Daoy (cell line): Measurements from ENCODE around the gene EIF3L. TPM values are rescaled to one million over a fixed set of nuclear protein-coding genes. Genes with fewer than 3 reads are reported as not detected.

Experiments
- DNase-seq: peaks from one replicate; pipeline ENCODE4 v3.0.0-alpha.2; 2015; ENCODE audit warnings: low read depth
- total RNA-seq: library from RNA; depleted of rRNA; stranded (reverse); fragments of >200 nt; shearing (Covaris generic); gene quantifications from 2 replicates; pipeline ENCODE4 v1.2.3, GENCODE V29; 2014

The EIF3L gene
- total RNA-seq, 1 experiment from 2014 or later, result 288 TPM

DNA sequence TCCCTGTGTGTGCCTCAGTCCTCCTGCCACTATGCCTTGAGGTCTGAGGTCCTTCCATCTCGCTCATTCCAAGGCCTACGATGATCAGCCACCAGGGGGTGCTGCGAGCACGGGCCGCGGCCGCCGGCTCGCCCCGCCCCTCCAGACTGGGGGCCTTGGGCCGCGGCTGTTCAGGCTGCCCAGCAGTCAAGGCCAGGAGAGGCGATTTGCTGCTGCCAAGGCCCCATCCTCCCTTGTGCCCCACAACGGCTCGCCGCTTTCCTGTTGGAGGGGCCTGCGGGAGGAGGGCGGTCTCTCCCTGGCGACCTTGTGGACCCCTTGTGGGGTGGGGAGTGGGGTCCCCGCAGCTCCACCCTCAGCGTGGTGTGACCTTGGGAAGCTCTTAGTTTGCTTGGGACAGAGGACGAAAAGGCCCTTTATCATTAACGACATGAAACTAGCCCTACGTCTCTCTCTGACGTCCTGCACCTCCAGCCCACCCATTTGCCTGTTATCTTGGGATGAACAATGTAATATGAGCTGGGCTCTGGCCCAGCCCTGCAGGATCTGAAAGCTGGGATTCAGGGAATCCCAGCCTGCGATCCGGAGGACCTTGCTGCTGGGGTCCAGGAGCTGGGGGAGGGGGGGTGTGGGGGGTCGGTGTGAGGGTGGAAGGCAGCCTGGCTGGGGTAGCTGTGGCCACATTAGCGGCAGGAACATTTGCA, 31.4 kb upstream of the EIF3L start:
- peak; percentile 80 for DNase-seq

DNA sequence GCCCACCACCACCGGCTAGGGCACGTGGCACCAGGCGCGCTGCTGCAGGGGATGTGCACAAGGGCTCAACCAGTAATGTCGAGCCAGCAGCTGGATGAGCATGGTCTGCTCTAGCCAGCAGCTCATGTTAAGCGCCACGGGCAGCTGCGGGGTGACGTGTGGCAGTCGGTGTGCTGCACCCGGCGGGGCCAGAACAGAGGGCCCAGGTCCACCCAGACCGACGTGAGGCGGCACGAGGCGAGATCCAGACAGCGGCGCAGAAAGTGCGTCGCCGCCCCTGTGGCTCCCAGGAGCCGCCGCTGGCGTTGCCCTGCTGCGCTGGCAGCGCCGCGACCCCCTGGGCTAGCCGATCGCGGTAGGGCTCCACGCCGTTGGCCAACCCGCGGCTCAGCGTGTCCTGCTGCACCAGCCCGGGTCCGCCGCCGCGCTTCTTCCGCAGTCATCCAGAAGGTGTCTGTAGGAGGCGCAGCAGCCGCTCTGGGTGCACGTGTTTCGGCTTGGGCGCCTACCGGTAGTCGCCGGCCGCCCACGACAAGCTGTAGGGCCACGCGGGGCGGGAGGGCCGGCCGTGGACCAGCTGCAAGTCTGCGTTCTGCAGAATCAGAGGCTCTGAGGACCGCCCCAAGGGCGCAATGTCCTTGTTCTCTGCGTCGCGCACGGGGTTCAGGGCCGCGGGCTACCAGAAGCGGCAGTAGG, 30.7 kb upstream of the EIF3L start:
- DNase-seq, result peak; percentile 41

DNA sequence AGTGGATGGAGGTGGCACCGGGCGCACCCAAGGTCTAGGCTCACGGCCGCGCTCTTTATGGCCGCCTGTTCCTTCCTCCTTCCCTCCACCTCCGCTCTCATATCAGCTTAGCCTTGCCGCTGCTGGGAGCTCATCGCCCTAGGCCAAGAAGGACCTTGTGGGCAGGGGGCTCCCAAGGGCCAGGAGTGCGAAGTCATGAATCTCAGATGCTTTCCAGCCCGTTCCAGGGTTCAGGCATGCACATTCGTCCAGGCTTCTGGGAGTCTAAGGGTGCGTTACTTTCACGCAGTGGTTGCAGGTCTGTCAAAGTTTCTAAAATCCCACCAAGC, 30.1 kb upstream of the EIF3L start:
- no peak for DNase-seq

DNA sequence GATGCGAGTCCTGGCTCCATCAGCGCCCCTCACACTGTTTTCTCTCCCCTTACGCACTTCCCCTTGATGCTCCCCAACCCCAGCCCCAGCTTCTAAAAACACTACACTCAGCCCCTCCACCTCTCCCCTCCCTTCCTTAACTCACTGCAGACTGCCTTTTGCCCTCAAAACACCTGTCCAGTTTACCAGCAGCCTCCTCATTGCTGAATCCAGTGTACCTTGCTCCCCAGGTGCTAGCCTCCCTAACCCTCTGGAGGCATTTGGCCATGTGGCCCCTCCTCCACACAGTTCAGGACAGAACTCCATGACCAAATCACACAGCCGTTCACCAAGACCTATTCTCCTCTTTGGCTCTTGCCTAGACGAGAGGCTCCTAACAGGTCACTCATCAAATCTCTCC, 28.9 kb upstream of the EIF3L start:
- no peak for DNase-seq

DNA sequence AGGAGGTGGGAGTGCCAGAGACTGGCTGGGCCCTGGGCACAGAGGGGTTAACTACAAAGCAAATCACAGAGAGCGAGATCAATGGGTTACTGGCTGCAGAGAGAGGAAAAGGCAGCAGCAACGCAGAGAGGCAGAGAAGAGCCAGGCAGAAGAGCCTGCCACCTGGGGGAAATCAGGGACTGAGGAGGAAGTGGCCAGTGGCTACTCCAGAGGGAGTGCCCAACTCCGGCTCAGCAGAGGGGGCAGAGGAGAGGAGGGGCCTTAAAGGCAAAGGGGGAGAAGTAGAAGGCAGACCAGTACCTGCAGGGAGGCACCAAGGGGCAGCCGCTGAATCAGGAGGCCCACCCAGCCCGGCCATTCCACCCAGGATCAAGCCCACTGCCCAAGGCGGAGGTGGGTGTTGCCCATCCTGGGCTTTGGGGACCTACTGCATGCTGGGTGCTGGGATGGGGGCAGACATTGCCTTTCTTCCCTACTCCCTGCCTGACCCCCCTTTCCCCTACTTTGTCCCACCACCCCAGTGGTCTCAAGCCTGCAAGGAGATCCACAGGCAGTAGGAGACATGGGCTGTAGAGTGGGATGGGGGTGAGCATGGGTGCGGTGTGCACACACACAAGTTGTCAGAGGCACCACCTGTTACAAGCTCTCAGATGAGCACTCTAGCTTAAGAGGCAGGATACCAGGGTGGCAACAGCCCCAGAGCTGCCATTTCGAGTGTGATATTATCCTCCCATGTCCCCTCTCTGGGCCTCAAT, 27.0 kb upstream of the EIF3L start:
- no peak for DNase-seq

DNA sequence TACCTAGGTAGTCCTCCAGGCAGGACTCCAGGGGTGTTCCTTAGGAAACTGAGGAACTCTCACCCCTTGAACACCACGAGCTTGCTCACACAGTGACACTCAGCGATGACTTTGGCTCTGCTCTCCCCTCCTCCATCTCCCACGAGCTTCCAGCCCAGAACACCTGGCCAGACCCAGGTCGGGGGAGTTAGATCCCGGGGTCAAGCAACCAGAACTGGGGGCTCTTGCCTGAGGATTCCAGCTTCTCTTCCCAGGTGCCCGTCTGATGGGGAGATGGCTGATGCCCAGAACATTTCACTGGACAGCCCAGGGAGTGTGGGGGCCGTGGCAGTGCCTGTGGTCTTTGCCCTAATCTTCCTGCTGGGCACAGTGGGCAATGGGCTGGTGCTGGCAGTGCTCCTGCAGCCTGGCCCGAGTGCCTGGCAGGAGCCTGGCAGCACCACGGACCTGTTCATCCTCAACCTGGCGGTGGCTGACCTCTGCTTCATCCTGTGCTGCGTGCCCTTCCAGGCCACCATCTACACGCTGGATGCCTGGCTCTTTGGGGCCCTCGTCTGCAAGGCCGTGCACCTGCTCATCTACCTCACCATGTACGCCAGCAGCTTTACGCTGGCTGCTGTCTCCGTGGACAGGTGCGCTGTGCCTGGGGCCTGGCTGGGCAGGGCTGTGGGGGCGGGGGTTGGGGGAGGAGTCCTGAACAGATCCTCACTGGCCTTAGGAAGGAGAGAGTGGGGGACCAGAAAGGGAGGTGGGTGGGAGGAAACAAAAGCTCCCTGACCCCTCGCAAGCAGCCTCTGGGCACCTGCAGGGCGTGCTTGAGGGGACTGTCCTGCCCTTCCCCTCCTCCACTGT, 25.9 kb upstream of the EIF3L start, which contains the start of gene GALR3:
Gene GALR3, plus strand, starts transcription at position 249 of the 852 bp plus-strand sequence. Its CDS starts 25 bp downstream, at position 274.
- DNase-seq, result no peak

DNA sequence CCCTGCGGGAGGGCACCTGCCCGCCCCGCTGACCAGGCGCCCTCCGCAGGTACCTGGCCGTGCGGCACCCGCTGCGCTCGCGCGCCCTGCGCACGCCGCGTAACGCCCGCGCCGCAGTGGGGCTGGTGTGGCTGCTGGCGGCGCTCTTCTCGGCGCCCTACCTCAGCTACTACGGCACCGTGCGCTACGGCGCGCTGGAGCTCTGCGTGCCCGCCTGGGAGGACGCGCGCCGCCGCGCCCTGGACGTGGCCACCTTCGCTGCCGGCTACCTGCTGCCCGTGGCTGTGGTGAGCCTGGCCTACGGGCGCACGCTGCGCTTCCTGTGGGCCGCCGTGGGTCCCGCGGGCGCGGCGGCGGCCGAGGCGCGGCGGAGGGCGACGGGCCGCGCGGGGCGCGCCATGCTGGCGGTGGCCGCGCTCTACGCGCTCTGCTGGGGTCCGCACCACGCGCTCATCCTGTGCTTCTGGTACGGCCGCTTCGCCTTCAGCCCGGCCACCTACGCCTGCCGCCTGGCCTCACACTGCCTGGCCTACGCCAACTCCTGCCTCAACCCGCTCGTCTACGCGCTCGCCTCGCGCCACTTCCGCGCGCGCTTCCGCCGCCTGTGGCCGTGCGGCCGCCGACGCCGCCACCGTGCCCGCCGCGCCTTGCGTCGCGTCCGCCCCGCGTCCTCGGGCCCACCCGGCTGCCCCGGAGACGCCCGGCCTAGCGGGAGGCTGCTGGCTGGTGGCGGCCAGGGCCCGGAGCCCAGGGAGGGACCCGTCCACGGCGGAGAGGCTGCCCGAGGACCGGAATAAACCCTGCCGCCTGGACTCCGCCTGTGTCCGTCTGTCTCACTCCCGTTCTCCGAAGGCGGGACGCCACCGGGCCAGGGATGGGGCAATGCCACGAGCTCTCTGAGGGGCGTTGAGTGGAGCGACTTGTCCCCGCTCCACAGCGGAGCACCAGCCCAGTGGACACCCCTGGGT, 24.3 kb upstream of the EIF3L start:
- DNase-seq, result no peak

DNA sequence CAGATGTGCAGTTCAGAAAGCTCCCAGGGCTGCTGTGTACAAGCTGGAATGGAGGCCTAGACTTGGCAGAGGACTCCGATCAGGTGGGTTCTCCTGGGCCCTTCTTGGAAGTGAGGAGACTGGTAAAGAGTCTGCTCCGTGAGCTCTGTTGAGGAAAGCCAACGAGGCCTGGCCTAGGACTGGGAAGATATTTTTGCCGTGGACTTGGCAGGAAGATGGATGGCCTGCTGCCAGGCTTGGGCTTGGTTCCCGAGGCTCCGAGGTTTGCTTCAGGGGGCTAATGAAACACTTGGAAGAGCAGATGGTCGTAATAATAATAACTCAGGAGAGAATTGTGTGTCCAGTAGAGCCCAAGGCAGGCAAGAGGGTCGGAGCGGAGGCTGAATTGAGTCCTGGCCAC, 22.2 kb upstream of the EIF3L start:
- no peak for DNase-seq

DNA sequence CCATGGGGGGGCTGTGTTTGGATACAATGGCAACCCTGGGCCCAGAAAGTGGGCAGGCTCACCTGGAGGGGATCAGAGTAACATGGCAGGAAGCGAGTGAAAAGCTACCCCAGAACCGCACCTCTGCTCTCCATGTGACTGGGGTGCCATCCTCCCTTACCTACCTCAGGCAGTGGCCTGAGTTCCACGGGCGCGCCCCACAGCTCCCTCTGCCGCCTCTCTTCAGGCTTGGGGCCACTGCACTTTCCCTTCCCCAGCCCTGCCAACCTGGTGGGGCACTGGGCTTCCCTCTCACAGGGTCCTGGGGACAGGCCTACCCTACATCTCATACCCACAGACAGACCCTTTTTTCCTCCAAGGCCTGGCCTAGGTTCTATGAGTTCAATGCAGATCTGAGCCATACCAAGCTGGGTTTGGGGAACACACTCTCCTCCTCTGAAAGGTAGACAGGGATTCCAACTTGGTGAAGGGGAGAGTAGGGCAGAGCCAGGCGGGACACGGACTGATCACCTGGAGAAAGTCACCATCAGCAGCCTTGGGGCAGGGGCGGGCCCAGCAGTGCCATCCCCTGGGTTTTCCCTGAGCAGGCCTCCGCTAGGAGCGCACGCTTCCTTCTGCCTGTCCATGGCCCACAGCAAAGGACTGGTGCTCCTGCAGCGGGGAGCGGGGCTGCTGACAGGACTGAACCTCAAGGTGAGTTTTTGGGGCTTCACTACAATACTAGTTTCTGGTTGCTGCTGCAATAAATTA, 19.0 kb upstream of the EIF3L start:
- no peak for DNase-seq

DNA sequence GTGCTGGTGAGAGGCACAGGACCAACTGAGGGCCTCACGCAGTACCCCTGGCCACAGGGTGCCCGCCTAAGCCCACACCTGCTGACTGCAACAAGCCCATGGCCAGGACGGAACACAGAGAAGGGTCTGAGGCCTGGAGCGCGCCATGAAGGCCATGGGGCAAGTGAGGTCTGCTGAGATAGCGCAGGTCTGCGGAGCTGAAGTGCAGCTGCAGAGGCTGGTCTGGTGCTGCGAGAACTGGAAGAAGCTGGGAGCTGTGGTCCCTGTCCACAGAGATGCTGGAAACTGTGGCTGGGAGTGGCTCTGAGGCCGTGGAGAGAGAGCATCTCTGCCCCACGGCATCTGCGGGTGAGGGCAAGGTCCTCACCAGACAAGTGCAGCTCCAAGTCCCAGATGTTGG, 17.7 kb upstream of the EIF3L start:
- no peak for DNase-seq

DNA sequence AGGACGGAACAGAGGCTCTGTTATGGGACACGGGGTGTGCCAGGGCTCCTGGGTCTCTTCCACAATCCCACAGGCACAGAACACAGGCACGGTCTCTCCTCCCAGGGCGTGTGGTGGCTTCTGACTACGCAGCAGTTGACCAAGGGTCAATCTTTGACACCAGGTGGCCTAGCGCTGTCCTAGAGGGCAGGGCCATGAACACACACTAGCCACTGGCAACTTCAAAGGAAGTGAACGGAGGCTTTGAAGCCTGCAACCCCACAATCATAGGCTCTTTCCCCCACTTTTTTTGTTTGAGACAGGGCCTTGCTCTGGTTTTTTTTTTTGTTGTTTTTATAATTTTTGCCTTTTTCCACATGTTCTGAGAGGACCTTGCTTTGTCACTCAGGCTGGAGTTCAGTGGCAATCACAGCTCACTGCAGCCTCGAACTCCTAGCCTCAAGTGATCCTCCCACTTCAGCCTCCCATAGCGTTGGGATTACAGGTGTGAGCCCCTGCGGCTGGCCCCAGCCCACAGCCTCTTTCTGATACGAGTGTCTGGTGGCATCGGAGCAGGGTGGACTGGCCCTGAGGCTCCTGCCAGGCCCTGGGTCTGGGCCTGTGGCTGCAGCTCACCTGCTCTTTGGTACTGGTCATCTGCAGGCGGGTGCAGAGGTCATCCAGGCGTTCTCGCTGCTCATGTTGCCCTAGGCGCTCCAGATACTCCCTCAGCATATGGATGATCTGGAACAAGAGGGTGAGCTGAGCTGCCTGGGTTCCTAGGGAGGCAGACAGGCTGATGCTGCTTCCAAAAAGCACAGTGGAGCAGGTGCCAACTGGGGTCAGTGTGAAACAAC, 17.0 kb upstream of the EIF3L start:
- no peak for DNase-seq

DNA sequence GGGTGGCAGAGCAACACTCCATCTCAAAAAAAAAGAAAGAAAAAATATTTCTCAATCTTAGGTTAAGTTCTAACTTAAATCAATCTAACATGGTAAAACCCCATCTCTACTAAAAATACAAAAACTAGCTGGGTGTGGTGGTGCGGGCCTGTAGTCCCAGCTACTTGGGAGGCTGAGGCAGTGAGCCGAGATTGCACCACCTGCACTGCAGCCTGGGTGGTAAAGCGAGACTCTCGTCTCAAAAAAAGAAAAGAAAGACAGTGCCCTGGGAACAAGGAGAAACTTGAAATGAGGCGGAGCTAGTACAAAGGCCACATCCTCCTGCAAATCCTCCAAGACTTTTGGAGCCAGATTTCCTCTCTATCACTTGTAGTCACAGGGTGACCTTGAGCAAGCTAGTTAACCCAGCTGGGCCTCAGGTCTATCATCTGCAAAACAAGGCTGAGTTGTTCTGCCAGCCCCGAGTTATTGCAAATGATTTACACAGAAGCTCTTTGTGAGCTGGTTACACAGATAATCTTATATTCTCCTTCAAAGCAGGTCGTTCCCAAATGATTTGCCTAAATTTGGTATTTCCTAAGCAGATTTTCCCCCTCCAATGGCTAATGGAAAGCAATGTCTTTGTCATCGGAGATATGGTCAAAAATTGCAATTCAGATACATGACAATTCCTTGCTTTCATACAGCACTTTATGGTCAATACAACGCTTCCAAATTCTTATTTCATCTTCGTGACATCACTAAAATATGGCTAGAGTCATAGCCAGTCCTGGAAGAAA, 7.0 kb upstream of the EIF3L start:
- no peak for DNase-seq

DNA sequence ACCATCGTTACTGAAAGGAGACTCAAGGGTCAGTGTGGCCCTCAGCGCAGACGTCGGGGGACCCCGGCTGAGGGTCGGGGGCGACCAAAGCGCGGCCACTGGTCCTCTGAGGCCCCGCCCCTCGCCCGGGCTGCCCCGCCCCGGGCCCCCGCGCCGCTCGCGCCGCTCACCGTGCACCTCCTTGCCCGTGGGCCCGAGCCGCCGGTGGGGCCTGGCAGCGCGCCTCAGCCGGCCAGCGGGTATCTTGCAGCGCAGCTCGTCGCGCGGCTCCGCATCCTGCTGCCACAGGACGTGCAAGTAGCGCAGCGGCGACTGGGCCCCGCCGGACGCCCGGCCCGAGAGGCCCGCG, 5.5 kb upstream of the EIF3L start:
- DNase-seq, result no peak

DNA sequence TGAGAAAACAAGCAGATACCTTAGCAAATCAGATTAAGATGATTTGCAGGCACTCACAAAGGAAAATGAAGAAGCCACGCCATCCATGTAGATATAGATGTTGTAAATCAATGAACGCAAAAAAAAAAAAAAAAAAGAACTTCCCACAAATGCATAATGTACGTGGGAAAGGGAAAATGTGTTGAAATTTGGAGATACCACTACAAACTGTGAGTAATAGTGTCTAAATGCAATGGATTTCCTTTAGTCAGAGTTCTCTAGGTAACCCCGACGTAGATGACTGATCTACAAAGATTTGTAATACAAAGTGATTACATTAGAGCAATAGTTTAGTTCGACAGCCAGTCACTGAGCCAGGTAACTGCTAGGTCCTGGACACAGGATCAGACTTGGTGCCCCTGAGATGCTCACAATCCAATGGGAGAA, 4.3 kb upstream of the EIF3L start:
- DNase-seq, result no peak

DNA sequence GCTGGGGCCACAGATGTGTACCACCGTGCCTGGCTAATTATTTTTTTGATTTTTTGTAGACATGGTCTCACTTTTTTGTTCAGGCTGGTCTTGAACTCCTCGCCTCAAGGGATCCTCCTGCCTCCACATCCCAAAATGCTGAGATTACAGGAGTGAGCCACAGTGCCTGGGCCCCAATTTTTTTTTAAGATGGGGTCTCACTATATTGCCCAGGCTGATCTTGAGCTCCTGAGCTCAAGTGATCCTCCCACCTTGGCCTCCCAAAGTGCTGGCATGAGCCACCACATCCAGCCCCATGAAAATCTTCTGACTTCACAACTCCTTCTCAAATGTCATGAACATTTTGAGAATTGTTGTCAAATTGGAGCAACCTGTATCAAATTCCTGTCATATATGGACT, 2.8 kb upstream of the EIF3L start:
- no peak for DNase-seq

DNA sequence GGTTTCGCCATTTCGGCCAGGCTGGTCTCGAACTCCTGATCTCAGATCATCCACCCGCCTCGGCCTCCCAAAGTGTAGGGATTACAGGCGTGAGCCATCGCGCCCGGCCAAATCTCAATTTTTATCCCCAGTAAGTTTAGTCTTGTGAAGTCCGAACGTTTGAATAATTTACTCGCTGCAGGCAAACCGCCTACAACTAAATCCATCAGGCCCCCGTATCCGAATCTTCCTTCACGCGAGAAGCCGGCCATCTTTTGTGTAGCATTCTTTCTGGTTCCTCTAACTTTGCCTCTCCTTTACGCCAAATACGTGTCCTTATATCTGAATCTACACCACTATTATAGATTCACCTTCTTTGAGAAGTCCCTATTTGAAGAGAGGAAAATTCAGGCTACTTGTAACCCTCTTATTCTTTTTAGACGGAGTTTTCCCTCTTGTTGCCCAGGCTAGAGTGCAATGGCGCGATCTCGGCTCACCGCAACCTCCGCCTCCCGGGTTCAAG, 581 bp upstream of the EIF3L start:
- no peak for DNase-seq

DNA sequence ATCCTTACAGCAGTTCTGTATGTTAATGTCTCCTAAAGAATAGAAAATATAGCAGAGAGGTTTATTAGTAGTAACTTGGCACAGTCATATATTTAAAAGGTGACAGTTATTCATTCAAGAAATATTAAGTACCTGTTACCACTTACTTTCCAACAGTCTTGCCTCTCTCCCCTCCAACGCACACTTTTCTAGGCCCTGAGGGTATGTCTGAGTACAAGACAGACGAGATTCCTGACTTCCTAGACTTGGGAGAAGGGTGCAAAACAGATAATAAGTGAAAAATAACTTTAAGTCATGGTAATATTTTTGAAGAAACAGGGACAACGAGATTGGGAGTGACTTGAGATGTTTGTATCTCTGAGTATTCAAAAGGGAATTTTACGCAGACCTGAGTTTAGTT, 1.6 kb downstream of the EIF3L start:
- DNase-seq, result no peak

DNA sequence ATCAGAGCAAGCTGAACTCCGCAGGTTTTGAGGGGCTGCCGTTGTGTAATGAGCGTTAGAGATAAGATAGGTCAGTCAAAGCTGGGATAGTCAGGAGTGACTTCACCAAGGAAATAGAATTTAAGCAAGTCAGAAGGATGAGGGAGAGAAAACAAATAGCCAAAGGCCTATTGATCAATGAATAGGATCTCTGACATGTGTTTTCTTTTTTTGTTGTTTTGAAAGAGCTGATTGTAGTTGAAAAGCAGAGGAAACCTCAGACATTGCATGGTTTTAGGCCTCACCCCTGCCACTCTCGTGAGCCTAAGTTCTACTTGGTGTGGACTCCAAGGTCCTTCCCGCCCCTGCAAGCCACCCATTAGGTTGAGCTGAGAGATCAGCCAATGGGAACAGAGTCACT, 3.2 kb downstream of the EIF3L start:
- no peak for DNase-seq
